Heart left ventricle (tissue), 13 donors: ENCODE results near the gene APIP.
A peak's percentile ranks its signal among the peaks of the same experiment; 100 is the strongest.

Experiments
- POLR2A ChIP-seq, 2 donors: fragments of 450-650 bp; IDR thresholded peaks; one replicate each; pipeline ENCODE4 v1.6.1; 2017; ENCODE audit warnings: antibody characterized with exemption in 2 of 2, mild to moderate bottlenecking in 2 of 2, moderate library complexity in 2 of 2
- TF ChIP-seq, protein P1 (sequence below), 12 donors: fragments of 200-600 bp; sonication (generic) in 4 of 12; IDR thresholded peaks; one replicate each; pipeline versions ENCODE4 v1.5.0 to v1.8.0; 2018 to 2022; ENCODE audit warnings: antibody characterized with exemption in 12 of 12, mild to moderate bottlenecking in 5 of 12
- donor health status: ischemic (EF 13 %, LVEDD 7.1; RV severe dilation, severe dysfunction).
- donor health status: DM: no; HTN: yes; CAD: no.
- donor health status: DM: no; HTN: no; CAD: no.
- donor health status: ischemic (EF 25% LVEDD 6.9; RV normal size, moderate dysfunction).
- donor health status: ischemic (EF 25% LVEDD 5.7; RV mildly dilated, moderate dysfunction).
- donor health status: ischemic (EF 35%, LVEDD 5.7; RV mildly dilated, moderate dysfunction).
- donor health status: nonischemic (EF 11% LVEDD 7.7; RV severe dilation, severe dysfunction).
- donor health status: DM: yes; HTN: yes; CAD: no.
- donor health status: PGD.
- donor health status: ischemic (EF 29% LVEDD 5.4; RV normal size, mild dysfunction).
- donor health status: nonischemic (EF 23%, LVEDD 6.1; RV moderate dilation, normal function).

DNA sequence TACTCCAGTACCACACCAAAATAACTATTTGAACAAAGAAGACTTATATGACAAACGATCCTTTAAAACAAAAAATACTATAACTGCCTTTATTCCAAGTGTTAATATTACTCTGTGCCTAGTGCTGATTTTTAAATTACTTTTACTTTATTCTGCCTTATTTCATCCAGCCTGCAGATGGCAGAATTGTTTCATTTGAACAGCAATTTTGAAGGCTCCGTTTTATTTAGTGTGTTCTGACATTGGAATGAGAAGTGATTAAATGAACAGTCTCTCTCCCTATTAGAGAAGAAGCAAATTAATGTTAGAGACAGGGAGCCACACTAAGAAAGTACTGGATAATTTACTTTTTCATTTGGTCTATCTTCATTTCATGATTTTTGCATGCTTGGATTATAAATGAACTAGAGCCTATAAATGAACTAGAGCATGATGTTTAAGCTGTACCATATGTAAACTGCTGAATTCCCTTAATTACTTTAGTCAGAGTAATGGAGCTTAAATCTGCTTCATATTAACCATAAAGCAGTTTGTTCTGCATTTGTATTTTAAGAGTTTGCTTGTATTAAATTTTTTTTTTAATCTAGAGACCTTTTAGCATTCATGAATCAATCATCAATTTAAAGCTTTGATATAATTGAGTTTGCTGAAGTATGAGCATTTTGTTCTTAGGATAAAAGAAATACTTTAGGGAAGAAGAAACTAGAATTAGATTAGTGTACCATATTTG lies 10.1 kb upstream of the APIP start:
- TF ChIP-seq, protein P1, sequence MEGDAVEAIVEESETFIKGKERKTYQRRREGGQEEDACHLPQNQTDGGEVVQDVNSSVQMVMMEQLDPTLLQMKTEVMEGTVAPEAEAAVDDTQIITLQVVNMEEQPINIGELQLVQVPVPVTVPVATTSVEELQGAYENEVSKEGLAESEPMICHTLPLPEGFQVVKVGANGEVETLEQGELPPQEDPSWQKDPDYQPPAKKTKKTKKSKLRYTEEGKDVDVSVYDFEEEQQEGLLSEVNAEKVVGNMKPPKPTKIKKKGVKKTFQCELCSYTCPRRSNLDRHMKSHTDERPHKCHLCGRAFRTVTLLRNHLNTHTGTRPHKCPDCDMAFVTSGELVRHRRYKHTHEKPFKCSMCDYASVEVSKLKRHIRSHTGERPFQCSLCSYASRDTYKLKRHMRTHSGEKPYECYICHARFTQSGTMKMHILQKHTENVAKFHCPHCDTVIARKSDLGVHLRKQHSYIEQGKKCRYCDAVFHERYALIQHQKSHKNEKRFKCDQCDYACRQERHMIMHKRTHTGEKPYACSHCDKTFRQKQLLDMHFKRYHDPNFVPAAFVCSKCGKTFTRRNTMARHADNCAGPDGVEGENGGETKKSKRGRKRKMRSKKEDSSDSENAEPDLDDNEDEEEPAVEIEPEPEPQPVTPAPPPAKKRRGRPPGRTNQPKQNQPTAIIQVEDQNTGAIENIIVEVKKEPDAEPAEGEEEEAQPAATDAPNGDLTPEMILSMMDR (IDR thresholded peaks at IDR 0.05), result peak; percentile 58 to 83 (median 70)
- TF ChIP-seq POLR2A (IDR thresholded peaks at IDR 0.05), result no peak
